GM12874 (cell line): ENCODE measurements around the gene ARMC7.
A peak's percentile ranks its signal among the peaks of the same experiment; 100 is the strongest.

Experiments used
- CTCF ChIP-seq: IDR thresholded peaks from 2 replicates; pipeline ENCODE4 v1.5.1; 2011; ENCODE audit warnings: low read depth, mild to moderate bottlenecking, control low read depth, low read length, moderate library complexity; ENCODE audit not compliant: insufficient read depth

The ARMC7 gene

GRCh38 chr17:75074532-75074931 is 35.2 kb upstream of the ARMC7 start:
- TF ChIP-seq CTCF = no peak

- no peak for TF ChIP-seq CTCF
Observed at GRCh38 chr17:75075597-75076336, 34.0 kb upstream of the ARMC7 start.

GRCh38 chr17:75077072-75077495 is 32.7 kb upstream of the ARMC7 start:
- no peak for TF ChIP-seq CTCF

GRCh38 chr17:75077496-75078283 is 32.1 kb upstream of the ARMC7 start:
- peak; percentile 38; the same call in 1 of the 2 replicates for TF ChIP-seq CTCF

GRCh38 chr17:75078284-75079022 is 31.3 kb upstream of the ARMC7 start:
- TF ChIP-seq CTCF = no peak

GRCh38 chr17:75079023-75079373 is 30.8 kb upstream of the ARMC7 start:
- peak; percentile 17; the same call in 1 of the 2 replicates for TF ChIP-seq CTCF
